ENCODE measurements around the gene OTUB2.
"Not testable (repeated sequence)": the region's sequence is repeated elsewhere in the genome, so short reads cannot be mapped to it uniquely, and the experiment has no call there.

OTUB2 gene

GRCh38 chr14:94066089-94066676 lies 40.0 kb downstream of the OTUB2 start:
- H3K79me2 ChIP-seq (ENCODE audit: low read length): peaks cover 100% of the 10 kb centered on the region
- H2AFZ ChIP-seq (ENCODE audit: low read depth, low read length): no peak overlapping the region
- peaks cover 74% of the 10 kb centered on the region for H4K20me1 ChIP-seq (ENCODE audit: insufficient read depth, low read length)
- TF ChIP-seq, protein P1, sequence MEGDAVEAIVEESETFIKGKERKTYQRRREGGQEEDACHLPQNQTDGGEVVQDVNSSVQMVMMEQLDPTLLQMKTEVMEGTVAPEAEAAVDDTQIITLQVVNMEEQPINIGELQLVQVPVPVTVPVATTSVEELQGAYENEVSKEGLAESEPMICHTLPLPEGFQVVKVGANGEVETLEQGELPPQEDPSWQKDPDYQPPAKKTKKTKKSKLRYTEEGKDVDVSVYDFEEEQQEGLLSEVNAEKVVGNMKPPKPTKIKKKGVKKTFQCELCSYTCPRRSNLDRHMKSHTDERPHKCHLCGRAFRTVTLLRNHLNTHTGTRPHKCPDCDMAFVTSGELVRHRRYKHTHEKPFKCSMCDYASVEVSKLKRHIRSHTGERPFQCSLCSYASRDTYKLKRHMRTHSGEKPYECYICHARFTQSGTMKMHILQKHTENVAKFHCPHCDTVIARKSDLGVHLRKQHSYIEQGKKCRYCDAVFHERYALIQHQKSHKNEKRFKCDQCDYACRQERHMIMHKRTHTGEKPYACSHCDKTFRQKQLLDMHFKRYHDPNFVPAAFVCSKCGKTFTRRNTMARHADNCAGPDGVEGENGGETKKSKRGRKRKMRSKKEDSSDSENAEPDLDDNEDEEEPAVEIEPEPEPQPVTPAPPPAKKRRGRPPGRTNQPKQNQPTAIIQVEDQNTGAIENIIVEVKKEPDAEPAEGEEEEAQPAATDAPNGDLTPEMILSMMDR (IDR thresholded peaks at IDR 0.05; ENCODE audit: low read depth, low read length): no peak
- no peak for TF ChIP-seq EZH2phosphoT487 (IDR thresholded peaks at IDR 0.05; ENCODE audit: low read depth)
- no peak overlapping the region for H3K4me3 ChIP-seq (ENCODE audit: low read length)
- no peak overlapping the region for H3K9ac ChIP-seq (ENCODE audit: low read length)
- no peaks in the 10 kb centered on the region for H3K27me3 ChIP-seq (ENCODE audit: low read depth, low read length)
- H3K9me3 ChIP-seq (ENCODE audit: insufficient read depth, low read length): 0 out of 2 replicates have a peak, but pooled peaks cover 5% of the 10 kb centered on the region
- H3K4me1 ChIP-seq (ENCODE audit: low read length): no peaks in the 10 kb centered on the region
- no peak overlapping the region for H3K4me2 ChIP-seq (ENCODE audit: low read length)
- H3K36me3 ChIP-seq (replicated peaks; ENCODE audit: low read depth, low read length): peaks cover 19% of the 10 kb centered on the region
- H3K27ac ChIP-seq (ENCODE audit: low read length): no peak overlapping the region

DNA sequence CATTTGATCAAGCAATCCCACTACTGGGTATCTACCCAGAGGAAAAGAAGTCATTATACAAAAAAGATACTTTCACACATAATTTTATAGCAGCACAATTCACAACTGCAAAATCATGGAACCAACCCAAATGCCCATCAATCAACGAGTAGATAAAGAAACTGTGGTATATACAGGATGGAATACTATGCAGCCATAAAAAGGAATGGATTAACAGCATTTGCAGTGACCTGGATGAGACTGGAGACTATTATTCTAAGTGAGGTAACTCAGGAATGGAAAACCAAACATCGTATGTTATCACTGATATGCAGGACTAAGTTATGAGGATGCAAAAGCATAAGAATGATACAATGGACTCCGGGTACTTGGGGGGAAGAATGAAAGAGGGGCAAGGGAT lies 45.9 kb downstream of the OTUB2 start:
- H3K27ac ChIP-seq (ENCODE audit: low read length); H2AFZ ChIP-seq (ENCODE audit: low read depth, low read length); H3K27me3 ChIP-seq (ENCODE audit: low read depth, low read length); H3K9ac ChIP-seq (ENCODE audit: low read length); H3K4me2 ChIP-seq (ENCODE audit: low read length); H3K4me3 ChIP-seq (ENCODE audit: low read length); H3K4me1 ChIP-seq (ENCODE audit: low read length): not testable (repeated sequence)
- Histone ChIP-seq H4K20me1 (ENCODE audit: insufficient read depth, low read length) (peaks cover 28% of the 10 kb centered on the region), H3K36me3 (replicated peaks; ENCODE audit: low read depth, low read length) (peaks cover 38% of the 10 kb centered on the region), H3K9me3 (ENCODE audit: insufficient read depth, low read length) (peaks cover 27% of the 10 kb centered on the region), H3K79me2 (ENCODE audit: low read length) (peaks cover 100% of the 10 kb centered on the region)

DNA sequence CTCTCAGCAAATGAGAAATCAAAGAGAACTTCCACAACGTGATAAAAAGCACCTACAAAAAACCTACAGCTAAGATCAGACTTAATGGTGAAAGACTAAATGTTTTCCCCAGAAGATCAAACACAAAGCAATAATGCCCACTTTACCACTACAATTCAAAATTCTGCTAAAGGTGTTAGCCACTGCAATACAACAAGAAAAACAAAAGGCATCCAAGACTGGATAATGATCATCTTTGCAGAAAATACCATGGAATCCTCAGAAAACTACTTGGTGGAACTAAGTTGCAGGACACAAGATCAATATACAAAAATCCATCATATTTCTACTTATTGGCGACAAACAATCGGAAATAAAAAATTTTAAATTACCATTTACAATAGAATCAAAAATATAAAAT lies 48.4 kb downstream of the OTUB2 start:
- peaks cover 39% of the 10 kb centered on the region for H4K20me1 ChIP-seq (ENCODE audit: insufficient read depth, low read length)
- H3K9me3 ChIP-seq (ENCODE audit: insufficient read depth, low read length): peaks cover 28% of the 10 kb centered on the region
- no peak overlapping the region for H3K9ac ChIP-seq (ENCODE audit: low read length)
- H3K27ac ChIP-seq (ENCODE audit: low read length): no peak overlapping the region
- H3K4me1 ChIP-seq (ENCODE audit: low read length): peaks cover 6% of the 10 kb centered on the region
- no peak for TF ChIP-seq EZH2phosphoT487 (IDR thresholded peaks at IDR 0.05; ENCODE audit: low read depth)
- TF ChIP-seq, protein P1 (IDR thresholded peaks at IDR 0.05; ENCODE audit: low read depth, low read length): no peak
- H3K4me3 ChIP-seq (ENCODE audit: low read length): no peak overlapping the region
- H3K4me2 ChIP-seq (ENCODE audit: low read length): no peak overlapping the region
- peaks cover 62% of the 10 kb centered on the region for H3K36me3 ChIP-seq (replicated peaks; ENCODE audit: low read depth, low read length)
- H3K79me2 ChIP-seq (ENCODE audit: low read length): peaks cover 100% of the 10 kb centered on the region
- H3K27me3 ChIP-seq (ENCODE audit: low read depth, low read length): no peaks in the 10 kb centered on the region
- H2AFZ ChIP-seq (ENCODE audit: low read depth, low read length): no peak overlapping the region

- no peak overlapping the region for H3K4me3 ChIP-seq (ENCODE audit: low read length)
- H3K4me2 ChIP-seq (ENCODE audit: low read length): no peak overlapping the region
- H4K20me1 ChIP-seq (ENCODE audit: insufficient read depth, low read length): peaks cover 39% of the 10 kb centered on the region
- no peaks in the 10 kb centered on the region for H3K27me3 ChIP-seq (ENCODE audit: low read depth, low read length)
- H3K36me3 ChIP-seq (replicated peaks; ENCODE audit: low read depth, low read length): peaks cover 64% of the 10 kb centered on the region
- H3K79me2 ChIP-seq (ENCODE audit: low read length): peaks cover 100% of the 10 kb centered on the region
- no peak overlapping the region for H3K9ac ChIP-seq (ENCODE audit: low read length)
- H3K27ac ChIP-seq (ENCODE audit: low read length): no peak overlapping the region
- H2AFZ ChIP-seq (ENCODE audit: low read depth, low read length): no peak overlapping the region
- peaks cover 25% of the 10 kb centered on the region for H3K9me3 ChIP-seq (ENCODE audit: insufficient read depth, low read length)
- peaks cover 10% of the 10 kb centered on the region for H3K4me1 ChIP-seq (ENCODE audit: low read length)
- TF ChIP-seq, protein P1 (IDR thresholded peaks at IDR 0.05; ENCODE audit: low read depth, low read length): no peak
These were observed 48.9 kb downstream of the OTUB2 start for GRCh38 chr14:94075008-94075407.
